H9 (cell line): ENCODE data around the gene ALDH1L1. TPM values are rescaled to one million over a fixed set of nuclear protein-coding genes. Genes with fewer than 3 reads are reported as not detected.

Experiments
- DNase-seq: peaks from one replicate; pipeline ENCODE4 v3.0.0-alpha.2; 2017
- H2AFZ ChIP-seq: one replicate; pipeline ENCODE4 v1.6.1; 2013; ENCODE audit warnings: mild to moderate bottlenecking, low read length, control low read depth, moderate library complexity
- H2AK5ac ChIP-seq: 2 replicates; pipeline ENCODE4 v1.6.1; 2013; ENCODE audit warnings: low read length, control low read depth, mixed read lengths; ENCODE audit not compliant: insufficient read length
- H2BK120ac ChIP-seq: one replicate; pipeline ENCODE4 v1.6.1; 2013; ENCODE audit warnings: low read depth, mild to moderate bottlenecking, low read length, control low read depth, inconsistent platforms; ENCODE audit not compliant: poor library complexity, severe bottlenecking
- H2BK12ac ChIP-seq: 2 replicates; pipeline ENCODE4 v1.6.1; 2013; ENCODE audit warnings: low read length, control low read depth, mixed read lengths, low read depth; ENCODE audit not compliant: insufficient read length
- H2BK15ac ChIP-seq: 2 replicates; pipeline ENCODE4 v1.6.1; 2013; ENCODE audit warnings: low read depth, low read length, control low read depth
- H2BK20ac ChIP-seq: one replicate; pipeline ENCODE4 v1.6.1; 2013; ENCODE audit warnings: low read depth, mild to moderate bottlenecking, low read length, control low read depth, inconsistent platforms; ENCODE audit not compliant: poor library complexity, severe bottlenecking
- H2BK5ac ChIP-seq: 2 replicates; pipeline ENCODE4 v1.6.1; 2013; ENCODE audit warnings: low read length, control low read depth, mixed read lengths; ENCODE audit not compliant: insufficient read length
- H3K14ac ChIP-seq: 2 replicates; pipeline ENCODE4 v1.6.1; 2013; ENCODE audit warnings: low read length, control low read depth; ENCODE audit not compliant: insufficient read depth
- H3K18ac ChIP-seq: 2 replicates; pipeline ENCODE4 v1.6.1; 2013; ENCODE audit warnings: low read depth, mild to moderate bottlenecking, mixed read lengths, low read length, control low read depth; ENCODE audit not compliant: insufficient read length
- H3K23ac ChIP-seq: 2 replicates; pipeline ENCODE4 v1.6.1; 2013; ENCODE audit warnings: low read length, control low read depth, mixed read lengths, low read depth; ENCODE audit not compliant: insufficient read length
- H3K23me2 ChIP-seq: 2 replicates; pipeline ENCODE4 v1.6.1; 2013; ENCODE audit warnings: low read depth, mild to moderate bottlenecking, mixed read lengths, low read length, control low read depth; ENCODE audit not compliant: insufficient read length, poor library complexity, severe bottlenecking
- H3K27ac ChIP-seq: 2 replicates; pipeline ENCODE4 v1.5.1; 2013; ENCODE audit warnings: low read length, control low read depth, mixed read lengths, low read depth; ENCODE audit not compliant: insufficient read length
- H3K27me3 ChIP-seq: 2 replicates; pipeline ENCODE4 v1.6.1; 2013; ENCODE audit warnings: low read length, control low read depth, inconsistent platforms; ENCODE audit not compliant: insufficient read depth
- H3K4ac ChIP-seq: 2 replicates; pipeline ENCODE4 v1.6.1; 2013; ENCODE audit warnings: low read depth, mild to moderate bottlenecking, control low read depth, inconsistent platforms, low read length, moderate library complexity
- H3K4me1 ChIP-seq: 2 replicates; pipeline ENCODE4 v1.6.1; 2013; ENCODE audit warnings: low read length, control low read depth, inconsistent platforms; ENCODE audit not compliant: insufficient read depth
- H3K4me2 ChIP-seq: 2 replicates; pipeline ENCODE4 v1.6.1; 2013; ENCODE audit warnings: low read length, control low read depth, mixed read lengths; ENCODE audit not compliant: insufficient read length, insufficient read depth
- H3K56ac ChIP-seq: 2 replicates; pipeline ENCODE4 v1.6.1; 2013; ENCODE audit warnings: low read depth, mild to moderate bottlenecking, mixed read lengths, low read length, control low read depth; ENCODE audit not compliant: insufficient read length
- H3K79me1 ChIP-seq: 2 replicates; pipeline ENCODE4 v1.6.1; 2013; ENCODE audit warnings: low read depth, mild to moderate bottlenecking, moderate library complexity, low read length, control low read depth, inconsistent platforms; ENCODE audit not compliant: insufficient read depth, poor library complexity, severe bottlenecking
- H3K79me2 ChIP-seq: 2 replicates; pipeline ENCODE4 v1.6.1; 2013; ENCODE audit warnings: low read length, control low read depth, inconsistent platforms; ENCODE audit not compliant: insufficient read depth
- H3K9ac ChIP-seq: 2 replicates; pipeline ENCODE4 v1.6.1; 2013; ENCODE audit warnings: low read length, control low read depth, mixed read lengths; ENCODE audit not compliant: insufficient read length; ENCODE audit errors: extremely low read depth
- H3K9me3 ChIP-seq: one replicate; pipeline ENCODE4 v1.6.1; 2013; ENCODE audit warnings: low read depth, low read length, inconsistent platforms; ENCODE audit not compliant: control insufficient read depth
- H3T11ph ChIP-seq: one replicate; pipeline ENCODE4 v1.6.1; 2013; ENCODE audit warnings: mild to moderate bottlenecking, low read length, control low read depth, inconsistent platforms
- H4K20me1 ChIP-seq: one replicate; pipeline ENCODE4 v1.6.1; 2013; ENCODE audit not compliant: control insufficient read depth, insufficient read length, insufficient read depth
- H4K5ac ChIP-seq: 2 replicates; pipeline ENCODE4 v1.6.1; 2013; ENCODE audit warnings: low read depth, mild to moderate bottlenecking, mixed read lengths, low read length, control low read depth; ENCODE audit not compliant: insufficient read length
- H4K8ac ChIP-seq: replicated peaks from 2 replicates; pipeline ENCODE4 v1.6.1; 2013; ENCODE audit warnings: low read length, control low read depth, mixed read lengths, low read depth; ENCODE audit not compliant: insufficient read length
- H4K91ac ChIP-seq: 2 replicates; pipeline ENCODE4 v1.6.1; 2013; ENCODE audit warnings: low read depth, mild to moderate bottlenecking, moderate library complexity, mixed read lengths, low read length, control low read depth; ENCODE audit not compliant: insufficient read length
- H3K27ac Mint-ChIP-seq, 3 experiments: 2 replicates in 2 of 3; 3 replicates in 1 of 3; pipeline ENCODE4 v1.8.0; 2020 to 2021; ENCODE audit warnings: mixed read lengths in 3 of 3, mild to moderate bottlenecking in 1 of 3, moderate library complexity in 1 of 3
- H3K27me3 Mint-ChIP-seq: 2 replicates; pipeline ENCODE4 v1.8.0; 2021; ENCODE audit warnings: low read depth, mild to moderate bottlenecking, moderate library complexity, mixed read lengths
- H3K36me3 Mint-ChIP-seq, 3 experiments: 2 replicates in 2 of 3; 3 replicates in 1 of 3; pipeline ENCODE4 v1.8.0; 2020 to 2021; ENCODE audit warnings: low read depth in 3 of 3, mixed read lengths in 3 of 3; ENCODE audit not compliant: insufficient read depth in 1 of 3
- H3K4me1 Mint-ChIP-seq, 2 experiments: 2 replicates each; pipeline ENCODE4 v1.8.0; 2020; ENCODE audit warnings: mixed read lengths in 2 of 2
- H3K4me3 Mint-ChIP-seq, 2 experiments: 2 replicates in 1 of 2; 3 replicates in 1 of 2; pipeline ENCODE4 v1.8.0; 2020 to 2021; ENCODE audit warnings: mild to moderate bottlenecking in 2 of 2, mixed read lengths in 2 of 2, moderate library complexity in 1 of 2
- H3K9me3 Mint-ChIP-seq, 2 experiments: 2 replicates in 1 of 2; 3 replicates in 1 of 2; pipeline ENCODE4 v1.8.0; 2020; ENCODE audit warnings: mild to moderate bottlenecking in 2 of 2, mixed read lengths in 2 of 2, moderate library complexity in 1 of 2
- CTCF ChIP-seq: fragments of 200-600 bp; sonication (generic); conservative IDR thresholded peaks from 3 replicates; pipeline ENCODE4 v1.8.0; 2021; ENCODE audit warnings: antibody characterized with exemption, mild to moderate bottlenecking
- WGBS: extraction: QIAGEN DNeasy Blood & Tissue Kit; methylation state at CpG from one replicate; pipeline ENCODE4 v1.1.7; 2013; ENCODE audit warnings: missing lambda C conversion rate, low lambda C conversion rate, mixed read lengths; ENCODE audit not compliant: insufficient read length; ENCODE audit errors: extremely low coverage; 5-methylcytosine and 5-hydroxymethylcytosine counted together
- total RNA-seq: library from RNA; stranded (reverse); gene quantifications from 2 replicates; pipeline ENCODE4 v1.2.1, GENCODE V29; 2021

ALDH1L1 gene
- total RNA-seq, 1 experiment from 2014 or later: 0.90 TPM

- Histone ChIP-seq H2BK120ac (no peak overlapping the region), H4K91ac (no peak overlapping the region), H3K18ac (no peak overlapping the region), H4K5ac (no peak overlapping the region), H3K23me2 (no peaks in the 10 kb centered on the region), H3K27ac (no peak overlapping the region), H2BK20ac (no peak overlapping the region), H2AFZ (no peak overlapping the region), H3K9me3 (no peaks in the 10 kb centered on the region), H3K4me2 (no peak overlapping the region), H3T11ph (no peak overlapping the region), H3K9ac (no peak overlapping the region), H3K27me3 (no peaks in the 10 kb centered on the region), H2BK5ac (no peak overlapping the region), H3K4me1 (no peaks in the 10 kb centered on the region), H4K20me1 (no peaks in the 10 kb centered on the region), H3K56ac (no peak overlapping the region), H2BK15ac (no peak overlapping the region), H2AK5ac (no peak overlapping the region), H3K79me2 (no peaks in the 10 kb centered on the region), H3K79me1 (no peaks in the 10 kb centered on the region), H3K14ac (no peak overlapping the region), H4K8ac (no peak overlapping the region), H3K23ac (no peak overlapping the region), H2BK12ac (no peak overlapping the region), H3K4ac (no peak overlapping the region)
- Mint-ChIP-seq H3K4me1 (no peaks in the 10 kb centered on the region), H3K36me3 (no peaks in the 10 kb centered on the region), H3K9me3 (no peaks in the 10 kb centered on the region; a peak in 1 of 5 replicates), H3K27ac (no peak overlapping the region; a peak in 1 of 7 replicates), H3K27me3 (no peaks in the 10 kb centered on the region; the same call in none of the 2 replicates), H3K4me3 (no peak overlapping the region)
- WGBS: no CpG with 5 or more reads among the region's 10 CpGs
- no peak for DNase-seq
- no peak for TF ChIP-seq CTCF
Measured at GRCh38 chr3:126111126-126111551, 69.2 kb downstream of the ALDH1L1 start.
